K562 (cell line): Measurements from ENCODE around the gene CCNL2. TPM values are rescaled to one million over a fixed set of nuclear protein-coding genes. Genes with fewer than 3 reads are reported as not detected.
A peak's percentile ranks its signal among the peaks of the same experiment; 100 is the strongest.

Experiments used
- E4F1 ChIP-seq: fragments of 250-450 bp; sonication (Bioruptor Pico); IDR thresholded peaks from 2 replicates; pipeline ENCODE4 v1.5.0; 2021; ENCODE audit warnings: mild to moderate bottlenecking, borderline replicate concordance
- TBL1XR1 ChIP-seq, 2 experiments: IDR thresholded peaks; 2 replicates each; pipeline ENCODE4 v1.6.1; 2012; ENCODE audit warnings: improper control_type of control experiment in 2 of 2, low read length in 2 of 2, mild to moderate bottlenecking in 1 of 2
- ZBTB7A ChIP-seq: IDR thresholded peaks from 2 replicates; pipeline ENCODE4 v1.6.1; 2011; ENCODE audit warnings: low read depth, mild to moderate bottlenecking, low read length, moderate library complexity, borderline replicate concordance; ENCODE audit not compliant: control insufficient read depth
- ZNF395 ChIP-seq: fragments of 200-800 bp; sonication (Bioruptor generic); IDR thresholded peaks from 2 replicates; pipeline ENCODE4 v1.6.1; 2017; ENCODE audit warnings: missing genetic modification characterization, missing compliant biosample characterization
- polyA plus RNA-seq, 8 experiments: library from polyadenylated mRNA; depleted of rRNA in 4 of 8; stranded (reverse) in 5 of 8; unstranded in 3 of 8; fragments of >200 nt; fragmentation: Nextera tagmentation in 2 of 8; fragmentation: Illumina TruSeq in 1 of 8; extraction: Ambion mirVana in 2 of 8; extraction: Trizol in 1 of 8; gene quantifications; 2 replicates each; pipeline versions ENCODE4 v1.2.1 to v1.2.3, GENCODE V29; 2011 to 2014; ENCODE audit warnings: inconsistent platforms in 1 of 8, missing spikeins in 1 of 8
- total RNA-seq, 7 experiments: library from RNA; depleted of rRNA in 6 of 7; stranded (reverse); fragments of >200 nt in 6 of 7; fragmentation: Illumina TruSeq in 2 of 7; extraction: Trizol in 2 of 7; gene quantifications; 2 replicates each; pipeline versions ENCODE4 v1.2.1 to v1.2.3, GENCODE V29; 2011 to 2021; ENCODE audit warnings: low replicate concordance in 1 of 7
- TF ChIP-seq, protein P1 (sequence below): fragments of 450-650 bp; formaldehyde crosslinking; IDR thresholded peaks from 2 replicates; pipeline ENCODE4 v1.4.0; 2020; ENCODE audit warnings: mild to moderate bottlenecking, moderate library complexity
- TF ChIP-seq, protein P2 (sequence below): fragments of 200-600 bp; sonication (generic); IDR thresholded peaks from one replicate; pipeline ENCODE4 v1.6.1; 2012; ENCODE audit warnings: mild to moderate bottlenecking, low read depth, low read length, inconsistent platforms

The CCNL2 gene
- total and polyA plus RNA-seq, 9 of the 15 experiments (the other 6 are each of a cell fraction or from before 2014, with no cell fraction given), result 2.8 to 287 (median 94.5) TPM

DNA sequence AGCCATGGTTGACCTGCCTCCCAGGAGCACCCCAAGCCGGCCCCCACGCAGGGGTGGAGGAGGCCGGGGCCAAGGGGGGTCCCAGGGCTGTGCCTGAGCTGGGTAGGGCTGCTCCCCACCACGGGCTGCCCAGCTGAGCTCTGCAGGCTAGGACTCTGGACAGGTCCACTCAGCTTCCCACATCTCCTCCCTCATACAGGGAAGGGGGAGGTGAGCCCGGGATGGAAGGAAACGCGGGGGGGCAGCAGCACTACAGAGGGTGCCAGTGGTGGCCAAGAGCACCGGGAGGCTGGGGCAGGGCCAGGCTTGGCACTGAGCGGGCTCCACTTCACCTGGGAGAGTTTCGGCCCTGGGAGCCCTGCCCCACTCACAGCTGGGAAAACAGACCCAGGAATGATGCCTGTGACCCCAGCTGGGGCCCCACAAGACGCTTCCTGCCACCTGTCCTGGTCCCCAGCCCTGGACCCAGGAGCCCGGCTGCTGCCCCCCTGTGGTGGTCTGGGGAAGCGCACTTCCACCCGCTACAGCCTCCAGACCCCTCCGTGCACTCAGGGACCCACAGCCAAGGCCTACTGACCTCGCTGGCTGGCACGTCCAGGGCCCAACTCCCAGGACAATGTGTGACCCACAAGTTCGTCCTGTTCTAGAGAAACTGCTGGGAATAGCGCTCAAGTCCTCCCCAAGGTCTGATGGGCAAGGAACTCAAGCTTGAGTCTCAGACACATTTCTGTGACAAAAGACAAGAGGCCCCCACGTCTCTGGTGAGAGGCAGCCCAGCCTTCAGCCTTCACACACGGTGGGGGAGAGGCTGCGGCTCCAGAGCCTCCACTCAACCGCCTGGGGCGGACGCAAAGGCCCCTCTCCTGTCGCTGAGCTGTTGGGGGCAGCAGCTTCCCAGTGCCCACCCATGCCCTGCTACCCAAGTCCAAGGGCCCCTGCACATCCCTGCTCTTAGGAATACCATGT lies 27.1 kb downstream of the CCNL2 start (continued):
- TF ChIP-seq, protein P1, sequence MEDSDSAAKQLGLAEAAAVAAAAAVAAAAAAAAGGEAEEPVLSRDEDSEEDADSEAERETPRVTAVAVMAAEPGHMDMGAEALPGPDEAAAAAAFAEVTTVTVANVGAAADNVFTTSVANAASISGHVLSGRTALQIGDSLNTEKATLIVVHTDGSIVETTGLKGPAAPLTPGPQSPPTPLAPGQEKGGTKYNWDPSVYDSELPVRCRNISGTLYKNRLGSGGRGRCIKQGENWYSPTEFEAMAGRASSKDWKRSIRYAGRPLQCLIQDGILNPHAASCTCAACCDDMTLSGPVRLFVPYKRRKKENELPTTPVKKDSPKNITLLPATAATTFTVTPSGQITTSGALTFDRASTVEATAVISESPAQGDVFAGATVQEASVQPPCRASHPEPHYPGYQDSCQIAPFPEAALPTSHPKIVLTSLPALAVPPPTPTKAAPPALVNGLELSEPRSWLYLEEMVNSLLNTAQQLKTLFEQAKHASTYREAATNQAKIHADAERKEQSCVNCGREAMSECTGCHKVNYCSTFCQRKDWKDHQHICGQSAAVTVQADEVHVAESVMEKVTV, result 0 out of 2 replicates have a peak, but pooled peaks have one; percentile 20
- TF ChIP-seq E4F1, result no peak
- TF ChIP-seq ZNF395 (CRISPR knock-in tag), result no peak
- TF ChIP-seq, protein P2, sequence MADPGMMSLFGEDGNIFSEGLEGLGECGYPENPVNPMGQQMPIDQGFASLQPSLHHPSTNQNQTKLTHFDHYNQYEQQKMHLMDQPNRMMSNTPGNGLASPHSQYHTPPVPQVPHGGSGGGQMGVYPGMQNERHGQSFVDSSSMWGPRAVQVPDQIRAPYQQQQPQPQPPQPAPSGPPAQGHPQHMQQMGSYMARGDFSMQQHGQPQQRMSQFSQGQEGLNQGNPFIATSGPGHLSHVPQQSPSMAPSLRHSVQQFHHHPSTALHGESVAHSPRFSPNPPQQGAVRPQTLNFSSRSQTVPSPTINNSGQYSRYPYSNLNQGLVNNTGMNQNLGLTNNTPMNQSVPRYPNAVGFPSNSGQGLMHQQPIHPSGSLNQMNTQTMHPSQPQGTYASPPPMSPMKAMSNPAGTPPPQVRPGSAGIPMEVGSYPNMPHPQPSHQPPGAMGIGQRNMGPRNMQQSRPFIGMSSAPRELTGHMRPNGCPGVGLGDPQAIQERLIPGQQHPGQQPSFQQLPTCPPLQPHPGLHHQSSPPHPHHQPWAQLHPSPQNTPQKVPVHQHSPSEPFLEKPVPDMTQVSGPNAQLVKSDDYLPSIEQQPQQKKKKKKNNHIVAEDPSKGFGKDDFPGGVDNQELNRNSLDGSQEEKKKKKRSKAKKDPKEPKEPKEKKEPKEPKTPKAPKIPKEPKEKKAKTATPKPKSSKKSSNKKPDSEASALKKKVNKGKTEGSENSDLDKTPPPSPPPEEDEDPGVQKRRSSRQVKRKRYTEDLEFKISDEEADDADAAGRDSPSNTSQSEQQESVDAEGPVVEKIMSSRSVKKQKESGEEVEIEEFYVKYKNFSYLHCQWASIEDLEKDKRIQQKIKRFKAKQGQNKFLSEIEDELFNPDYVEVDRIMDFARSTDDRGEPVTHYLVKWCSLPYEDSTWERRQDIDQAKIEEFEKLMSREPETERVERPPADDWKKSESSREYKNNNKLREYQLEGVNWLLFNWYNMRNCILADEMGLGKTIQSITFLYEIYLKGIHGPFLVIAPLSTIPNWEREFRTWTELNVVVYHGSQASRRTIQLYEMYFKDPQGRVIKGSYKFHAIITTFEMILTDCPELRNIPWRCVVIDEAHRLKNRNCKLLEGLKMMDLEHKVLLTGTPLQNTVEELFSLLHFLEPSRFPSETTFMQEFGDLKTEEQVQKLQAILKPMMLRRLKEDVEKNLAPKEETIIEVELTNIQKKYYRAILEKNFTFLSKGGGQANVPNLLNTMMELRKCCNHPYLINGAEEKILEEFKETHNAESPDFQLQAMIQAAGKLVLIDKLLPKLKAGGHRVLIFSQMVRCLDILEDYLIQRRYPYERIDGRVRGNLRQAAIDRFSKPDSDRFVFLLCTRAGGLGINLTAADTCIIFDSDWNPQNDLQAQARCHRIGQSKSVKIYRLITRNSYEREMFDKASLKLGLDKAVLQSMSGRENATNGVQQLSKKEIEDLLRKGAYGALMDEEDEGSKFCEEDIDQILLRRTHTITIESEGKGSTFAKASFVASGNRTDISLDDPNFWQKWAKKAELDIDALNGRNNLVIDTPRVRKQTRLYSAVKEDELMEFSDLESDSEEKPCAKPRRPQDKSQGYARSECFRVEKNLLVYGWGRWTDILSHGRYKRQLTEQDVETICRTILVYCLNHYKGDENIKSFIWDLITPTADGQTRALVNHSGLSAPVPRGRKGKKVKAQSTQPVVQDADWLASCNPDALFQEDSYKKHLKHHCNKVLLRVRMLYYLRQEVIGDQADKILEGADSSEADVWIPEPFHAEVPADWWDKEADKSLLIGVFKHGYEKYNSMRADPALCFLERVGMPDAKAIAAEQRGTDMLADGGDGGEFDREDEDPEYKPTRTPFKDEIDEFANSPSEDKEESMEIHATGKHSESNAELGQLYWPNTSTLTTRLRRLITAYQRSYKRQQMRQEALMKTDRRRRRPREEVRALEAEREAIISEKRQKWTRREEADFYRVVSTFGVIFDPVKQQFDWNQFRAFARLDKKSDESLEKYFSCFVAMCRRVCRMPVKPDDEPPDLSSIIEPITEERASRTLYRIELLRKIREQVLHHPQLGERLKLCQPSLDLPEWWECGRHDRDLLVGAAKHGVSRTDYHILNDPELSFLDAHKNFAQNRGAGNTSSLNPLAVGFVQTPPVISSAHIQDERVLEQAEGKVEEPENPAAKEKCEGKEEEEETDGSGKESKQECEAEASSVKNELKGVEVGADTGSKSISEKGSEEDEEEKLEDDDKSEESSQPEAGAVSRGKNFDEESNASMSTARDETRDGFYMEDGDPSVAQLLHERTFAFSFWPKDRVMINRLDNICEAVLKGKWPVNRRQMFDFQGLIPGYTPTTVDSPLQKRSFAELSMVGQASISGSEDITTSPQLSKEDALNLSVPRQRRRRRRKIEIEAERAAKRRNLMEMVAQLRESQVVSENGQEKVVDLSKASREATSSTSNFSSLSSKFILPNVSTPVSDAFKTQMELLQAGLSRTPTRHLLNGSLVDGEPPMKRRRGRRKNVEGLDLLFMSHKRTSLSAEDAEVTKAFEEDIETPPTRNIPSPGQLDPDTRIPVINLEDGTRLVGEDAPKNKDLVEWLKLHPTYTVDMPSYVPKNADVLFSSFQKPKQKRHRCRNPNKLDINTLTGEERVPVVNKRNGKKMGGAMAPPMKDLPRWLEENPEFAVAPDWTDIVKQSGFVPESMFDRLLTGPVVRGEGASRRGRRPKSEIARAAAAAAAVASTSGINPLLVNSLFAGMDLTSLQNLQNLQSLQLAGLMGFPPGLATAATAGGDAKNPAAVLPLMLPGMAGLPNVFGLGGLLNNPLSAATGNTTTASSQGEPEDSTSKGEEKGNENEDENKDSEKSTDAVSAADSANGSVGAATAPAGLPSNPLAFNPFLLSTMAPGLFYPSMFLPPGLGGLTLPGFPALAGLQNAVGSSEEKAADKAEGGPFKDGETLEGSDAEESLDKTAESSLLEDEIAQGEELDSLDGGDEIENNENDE, result no peak
- TF ChIP-seq ZBTB7A, result peak; percentile 86; the same call in 1 of the 2 replicates
- TF ChIP-seq TBL1XR1 (IDR thresholded peaks at IDR 0.05; ENCODE audit: low read length in 2 of 2), result no peak
